K562 (cell line): Measurements from ENCODE around the gene CSNK1G1. TPM values are rescaled to one million over a fixed set of nuclear protein-coding genes. Genes with fewer than 3 reads are reported as not detected.
A peak's percentile ranks its signal among the peaks of the same experiment; 100 is the strongest.

Source experiments
- CBX1 ChIP-seq: sonication (generic); IDR thresholded peaks from 2 replicates; pipeline ENCODE4 v1.6.1; 2016; ENCODE audit warnings: antibody characterized with exemption, low read depth, mild to moderate bottlenecking
- CTBP1 ChIP-seq: fragments of 450-650 bp; IDR thresholded peaks from 2 replicates; pipeline ENCODE4 v1.6.1; 2016; ENCODE audit warnings: borderline replicate concordance
- E4F1 ChIP-seq: fragments of 250-450 bp; sonication (Bioruptor Pico); IDR thresholded peaks from 2 replicates; pipeline ENCODE4 v1.5.0; 2021; ENCODE audit warnings: mild to moderate bottlenecking, borderline replicate concordance
- GABPA ChIP-seq: fragments of 200-800 bp; sonication (Bioruptor generic); conservative IDR thresholded peaks from 2 replicates; pipeline ENCODE4 v1.6.1; 2016; ENCODE audit warnings: low read depth, missing genetic modification characterization, missing compliant biosample characterization
- HMGXB4 ChIP-seq: sonication (generic); formaldehyde crosslinking; IDR thresholded peaks from 2 replicates; pipeline ENCODE4 v1.8.1; 2023; ENCODE audit warnings: mild to moderate bottlenecking, missing genetic modification reagents
- HNRNPK ChIP-seq: fragments of 200-400 bp; formaldehyde crosslinking; IDR thresholded peaks from one replicate; pipeline ENCODE4 v1.6.1; 2018; ENCODE audit warnings: mild to moderate bottlenecking, low read depth, low read length; ENCODE audit not compliant: poor library complexity, severe bottlenecking
- HNRNPUL1 ChIP-seq: fragments of 200-400 bp; formaldehyde crosslinking; IDR thresholded peaks from 2 replicates; pipeline ENCODE4 v1.6.1; 2017; ENCODE audit warnings: low read length
- MXD1 ChIP-seq: fragments of 250-450 bp; sonication (Bioruptor Pico); IDR thresholded peaks from 2 replicates; pipeline ENCODE4 v1.8.0; 2021; ENCODE audit warnings: borderline replicate concordance, mild to moderate bottlenecking, moderate library complexity; ENCODE audit not compliant: poor library complexity, severe bottlenecking
- NR2F6 ChIP-seq: fragments of 450-650 bp; formaldehyde crosslinking; IDR thresholded peaks from 2 replicates; pipeline ENCODE4 v1.4.0; 2020; ENCODE audit warnings: mild to moderate bottlenecking
- PCBP1 ChIP-seq: fragments of 200-400 bp; formaldehyde crosslinking; IDR thresholded peaks from 2 replicates; pipeline ENCODE4 v1.6.1; 2018; ENCODE audit warnings: mild to moderate bottlenecking, low read depth, low read length; ENCODE audit not compliant: poor library complexity, severe bottlenecking
- PHF8 ChIP-seq: fragments of 200-600 bp; sonication (generic); IDR thresholded peaks from 2 replicates; pipeline ENCODE4 v1.6.1; 2012; ENCODE audit warnings: mixed run types, mild to moderate bottlenecking, inconsistent platforms, low read length, moderate library complexity, borderline replicate concordance
- SMAD1 ChIP-seq: fragments of 150-350 bp; IDR thresholded peaks from 2 replicates; pipeline ENCODE4 v1.6.1; 2014; ENCODE audit warnings: low read length, low read depth; ENCODE audit not compliant: partially characterized antibody
- TBP ChIP-seq: optimal IDR thresholded peaks from 2 replicates; pipeline ENCODE3; 2011; ENCODE audit warnings: low read depth, low read length, improper control_type of control experiment
- THAP7 ChIP-seq: fragments of 250-450 bp; sonication (Bioruptor Pico); IDR thresholded peaks from 2 replicates; pipeline ENCODE4 v1.5.0; 2021
- TRIM24 ChIP-seq, 2 experiments: fragments of 450-650 bp; IDR thresholded peaks; 2 replicates each; pipeline ENCODE4 v1.6.1; 2016
- UBTF ChIP-seq, 2 experiments: IDR thresholded peaks; 2 replicates each; pipeline ENCODE4 v1.6.1; 2012; ENCODE audit warnings: improper control_type of control experiment in 2 of 2, low read depth in 2 of 2, low read length in 2 of 2, borderline replicate concordance in 1 of 2
- ZKSCAN1 ChIP-seq: fragments of 150-350 bp; IDR thresholded peaks from 2 replicates; pipeline ENCODE4 v1.6.1; 2016; ENCODE audit warnings: low read depth, low read length
- ZNF146 ChIP-seq: IDR thresholded peaks from one replicate; pipeline ENCODE4 v1.6.1; 2018; ENCODE audit warnings: missing compliant biosample characterization; ENCODE audit not compliant: unreplicated experiment
- ZNF217 ChIP-seq: sonication (generic); formaldehyde crosslinking; IDR thresholded peaks from 2 replicates; pipeline ENCODE4 v1.8.0; 2022; ENCODE audit warnings: mild to moderate bottlenecking, missing genetic modification reagents
- polyA plus RNA-seq, 8 experiments: library from polyadenylated mRNA; depleted of rRNA in 4 of 8; stranded (reverse) in 5 of 8; unstranded in 3 of 8; fragments of >200 nt; fragmentation: Nextera tagmentation in 2 of 8; fragmentation: Illumina TruSeq in 1 of 8; extraction: Ambion mirVana in 2 of 8; extraction: Trizol in 1 of 8; gene quantifications; 2 replicates each; pipeline versions ENCODE4 v1.2.1 to v1.2.3, GENCODE V29; 2011 to 2014; ENCODE audit warnings: inconsistent platforms in 1 of 8, missing spikeins in 1 of 8
- total RNA-seq, 7 experiments: library from RNA; depleted of rRNA in 6 of 7; stranded (reverse); fragments of >200 nt in 6 of 7; fragmentation: Illumina TruSeq in 2 of 7; extraction: Trizol in 2 of 7; gene quantifications; 2 replicates each; pipeline versions ENCODE4 v1.2.1 to v1.2.3, GENCODE V29; 2011 to 2021; ENCODE audit warnings: low replicate concordance in 1 of 7

The CSNK1G1 gene
- total and polyA plus RNA-seq, 9 of the 15 experiments (the other 6 are each of a cell fraction or from before 2014, with no cell fraction given), result 4.5 to 18.5 (median 9.5) TPM

GRCh38 chr15:64355944-64356709 is at the start of gene CSNK1G1 (continued):
- 0 out of 4 replicates have a peak, but pooled peaks of 1 of the 2 experiments have one; percentile 20 for TF ChIP-seq UBTF (IDR thresholded peaks at IDR 0.05; ENCODE audit: borderline replicate concordance in 1 of 2, low read depth in 2 of 2, low read length in 2 of 2)
- no peak for TF ChIP-seq ZNF217 (CRISPR knock-in tag)
- no peak for TF ChIP-seq TRIM24 (IDR thresholded peaks at IDR 0.05)
- no peak for TF ChIP-seq TBP
- TF ChIP-seq HNRNPUL1, result no peak
- peak; percentile 72; the same call in 1 of the 2 replicates for TF ChIP-seq PHF8
- no peak for TF ChIP-seq E4F1 (CRISPR knock-in tag)
- TF ChIP-seq NR2F6, result no peak
- TF ChIP-seq HNRNPK, result no peak
- TF ChIP-seq CTBP1, result no peak
- no peak for TF ChIP-seq CBX1
- no peak for TF ChIP-seq SMAD1
- peak; percentile 99 for TF ChIP-seq GABPA (tag)
- no peak for TF ChIP-seq THAP7 (CRISPR knock-in tag)
- TF ChIP-seq ZKSCAN1, result peak; percentile 33; the same call in 1 of the 2 replicates
- TF ChIP-seq MXD1, result no peak
- TF ChIP-seq PCBP1, result no peak
- TF ChIP-seq HMGXB4, result no peak
- TF ChIP-seq ZNF146, result no peak
